ENCODE results near the gene DNAJC9. TPM values are rescaled to one million over a fixed set of nuclear protein-coding genes. Genes with fewer than 3 reads are reported as not detected.

DNAJC9 gene
- total RNA-seq, 1 experiment from 2014 or later, result 50.3 TPM

DNA sequence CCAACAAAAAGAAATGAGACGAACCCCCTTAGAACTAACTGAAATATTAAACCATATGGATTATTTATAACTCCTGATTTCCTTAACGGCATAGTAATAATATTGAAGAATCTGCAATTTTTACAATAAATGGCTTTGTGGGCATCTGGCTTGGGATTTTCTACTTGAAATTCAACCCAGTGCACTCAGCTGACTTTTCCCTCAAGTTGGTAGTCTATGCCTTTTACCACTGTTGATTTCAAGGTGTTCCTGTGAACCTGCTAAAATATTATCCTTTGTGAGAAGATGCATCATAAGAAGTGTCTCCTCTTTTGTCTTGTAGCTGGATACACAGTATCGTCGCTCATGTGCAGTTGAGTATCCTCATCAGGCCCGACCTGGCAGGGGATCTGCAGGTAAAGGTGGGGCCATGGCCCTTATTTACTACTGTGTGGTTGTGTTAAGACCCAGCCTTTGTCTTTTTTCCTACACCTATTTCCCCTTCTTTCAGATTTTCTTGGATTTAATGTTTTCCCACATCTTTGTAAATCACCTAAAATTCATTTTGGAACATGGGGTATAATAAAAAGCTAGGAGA, 8.0 kb downstream of the DNAJC9 start:
- no peak for DNase-seq (ENCODE audit: low read depth)

DNA sequence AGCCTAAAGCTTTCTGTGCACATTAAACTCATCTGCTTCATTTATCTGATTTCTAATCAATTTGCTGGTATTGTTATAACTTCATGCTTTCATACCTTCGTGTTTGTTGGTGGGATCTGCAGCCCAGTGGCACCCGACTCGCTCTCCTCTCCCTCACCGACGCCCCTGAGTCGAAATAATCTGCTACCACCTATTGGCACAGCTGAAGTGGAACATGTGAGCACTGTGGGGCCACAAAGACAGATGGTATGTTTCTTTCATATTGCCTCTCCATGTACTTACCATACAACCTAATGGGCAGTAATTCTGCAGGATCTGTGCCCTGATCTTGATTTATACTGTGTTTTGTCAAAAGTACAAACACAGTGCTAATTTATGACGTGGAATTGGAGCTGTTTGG, 12.4 kb downstream of the DNAJC9 start:
- DNase-seq (ENCODE audit: low read depth), result no peak

DNA sequence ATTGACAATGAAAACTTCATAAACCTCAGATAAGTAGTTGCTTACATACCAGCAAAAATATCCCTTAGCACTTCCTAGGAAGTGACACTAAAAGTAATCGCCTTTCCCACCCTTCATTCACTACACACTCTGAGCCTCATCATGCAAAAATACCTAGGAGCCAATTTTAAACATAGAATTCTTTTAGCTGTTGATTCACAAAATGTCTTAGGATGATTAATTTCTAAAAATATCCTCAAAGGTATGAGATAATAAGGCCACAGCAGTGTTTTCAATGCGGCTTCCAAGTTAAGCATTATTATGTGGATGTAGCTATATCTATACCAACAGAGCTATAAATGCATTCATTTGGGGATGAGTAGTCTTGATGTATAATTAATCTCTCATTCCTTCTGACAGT, 13.2 kb downstream of the DNAJC9 start:
- no peak for DNase-seq (ENCODE audit: low read depth)

DNA sequence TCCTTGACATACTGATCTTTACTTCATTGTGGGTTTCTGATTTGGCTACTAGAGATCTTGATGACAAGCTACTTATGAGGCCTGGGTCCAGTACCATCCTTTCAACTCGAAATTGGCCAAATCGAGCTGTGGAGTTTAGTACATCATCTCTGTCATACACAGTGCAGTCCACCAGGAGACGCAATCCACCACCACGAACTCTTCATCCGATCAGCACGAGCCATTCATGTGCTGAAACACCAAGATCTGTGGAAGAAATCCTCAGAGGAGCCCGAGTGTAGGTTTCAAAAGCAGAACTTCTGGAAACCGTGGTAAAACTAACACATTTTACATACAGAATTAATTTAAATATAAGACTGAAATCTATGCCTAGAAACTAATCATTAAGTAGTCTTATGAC, 14.2 kb downstream of the DNAJC9 start:
- DNase-seq (ENCODE audit: low read depth), result no peak

DNA sequence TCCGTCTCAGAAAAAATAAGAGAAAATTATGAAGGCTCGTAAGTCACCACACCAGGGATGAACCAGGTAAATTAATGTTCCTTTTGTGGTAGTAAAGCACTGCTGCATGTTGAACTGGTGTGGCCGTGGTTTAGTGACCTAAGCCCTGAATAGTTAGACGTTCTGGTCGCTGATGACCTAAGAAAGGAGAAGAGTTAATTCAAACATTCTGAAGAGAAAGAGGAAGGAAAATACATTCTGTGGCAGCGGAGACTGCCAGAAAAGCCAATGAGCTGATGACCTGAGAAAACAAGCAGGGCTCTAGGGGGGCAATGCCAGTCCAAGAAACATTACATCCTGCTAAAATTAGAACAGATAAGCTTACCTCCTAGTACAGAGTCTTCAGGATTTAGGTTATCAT, 17.5 kb downstream of the DNAJC9 start:
- no peak for DNase-seq (ENCODE audit: low read depth)

DNA sequence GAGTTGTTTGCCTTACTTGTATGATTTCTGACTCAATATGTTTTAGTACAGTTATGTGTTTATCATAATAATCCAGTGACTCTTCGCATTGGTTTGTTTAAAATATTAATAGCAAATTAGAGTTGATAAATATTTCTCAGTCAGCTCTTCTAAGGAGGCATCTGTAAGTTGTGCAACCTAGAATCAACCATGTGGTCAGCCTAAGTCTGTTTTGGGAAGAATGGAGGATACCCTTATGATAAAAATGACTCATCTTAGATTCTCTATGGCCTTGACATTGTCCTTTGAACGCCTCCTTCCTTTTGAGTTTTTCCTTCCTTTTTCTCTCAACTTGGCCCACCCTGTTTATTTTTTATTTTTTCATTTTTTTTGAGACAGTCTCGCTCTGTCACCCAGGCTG, 18.8 kb downstream of the DNAJC9 start:
- no peak for DNase-seq (ENCODE audit: low read depth)

DNA sequence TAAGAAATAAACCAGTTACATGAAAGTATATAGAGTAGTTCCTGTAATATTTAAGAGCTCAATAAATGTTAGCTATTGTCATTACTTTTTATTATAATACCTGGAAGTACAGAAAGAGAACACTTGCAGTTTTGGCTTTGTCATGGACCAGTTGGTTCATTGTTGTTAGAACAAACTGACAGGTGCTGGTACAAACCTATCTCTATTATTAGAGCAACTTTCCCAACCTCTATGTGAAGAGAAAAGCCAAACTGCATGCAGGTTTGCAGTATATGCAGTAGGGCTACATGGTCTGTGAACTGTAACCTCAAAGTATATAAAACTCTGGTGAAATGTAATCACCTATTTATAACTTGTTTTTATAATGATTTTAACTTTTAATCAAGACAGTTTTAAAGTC, 20.4 kb downstream of the DNAJC9 start:
- no peak for DNase-seq (ENCODE audit: low read depth)

DNA sequence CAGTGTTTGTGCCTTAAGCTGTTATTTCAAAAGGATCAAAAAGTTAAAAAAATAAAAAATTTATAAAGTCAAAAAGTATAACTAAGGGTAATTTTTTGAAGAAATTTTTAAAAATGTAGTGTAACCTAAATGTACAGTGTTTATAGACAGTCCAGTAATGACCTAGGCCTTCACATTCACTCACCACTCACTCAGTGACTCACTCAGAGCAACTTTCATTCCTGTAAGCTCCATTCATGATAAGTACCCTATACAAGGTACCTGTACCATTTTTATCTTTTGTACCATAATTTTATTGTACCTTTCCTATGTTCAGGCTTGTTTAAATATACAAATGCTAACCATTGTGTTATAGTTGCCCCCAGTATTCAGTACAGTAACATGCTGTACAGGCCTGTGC, 21.5 kb downstream of the DNAJC9 start:
- no peak for DNase-seq (ENCODE audit: low read depth)

DNA sequence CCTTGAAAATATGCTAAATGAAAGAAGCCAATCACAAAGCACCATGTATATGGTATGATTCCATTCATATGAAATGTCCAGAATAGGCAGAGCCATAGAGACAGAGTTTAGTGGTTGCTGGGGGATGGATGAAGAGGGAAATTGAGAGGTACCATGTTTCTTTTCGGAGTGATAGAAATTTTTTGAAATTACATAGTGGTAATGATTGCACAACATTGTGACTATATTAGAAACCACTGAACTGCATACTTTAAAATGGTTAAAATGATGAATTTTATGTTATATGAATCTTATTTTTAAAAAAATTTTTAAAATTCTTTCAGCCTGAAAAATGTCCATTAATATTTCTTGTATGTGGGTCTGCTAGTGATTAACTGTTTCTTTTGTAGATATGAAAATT, 26.1 kb downstream of the DNAJC9 start:
- DNase-seq (ENCODE audit: low read depth), result no peak

DNA sequence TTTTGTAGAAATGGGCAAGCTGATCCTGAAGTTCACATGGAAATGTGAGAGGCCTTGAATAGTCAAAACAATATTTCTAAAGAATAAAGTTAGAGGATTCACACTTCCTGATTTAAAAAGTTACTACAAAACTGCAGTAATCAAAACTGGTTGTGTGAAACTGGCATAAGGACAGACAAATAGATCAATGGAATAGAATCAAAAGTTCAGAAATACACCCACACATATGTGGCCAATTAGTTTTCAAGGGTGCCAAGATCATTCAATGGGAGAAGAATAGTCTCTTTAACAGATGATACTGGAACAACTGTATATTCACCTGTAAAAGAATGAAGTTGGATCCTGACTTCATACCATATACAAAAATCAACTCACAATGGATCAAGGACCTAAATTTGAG, 27.7 kb downstream of the DNAJC9 start:
- no peak for DNase-seq (ENCODE audit: low read depth)

DNA sequence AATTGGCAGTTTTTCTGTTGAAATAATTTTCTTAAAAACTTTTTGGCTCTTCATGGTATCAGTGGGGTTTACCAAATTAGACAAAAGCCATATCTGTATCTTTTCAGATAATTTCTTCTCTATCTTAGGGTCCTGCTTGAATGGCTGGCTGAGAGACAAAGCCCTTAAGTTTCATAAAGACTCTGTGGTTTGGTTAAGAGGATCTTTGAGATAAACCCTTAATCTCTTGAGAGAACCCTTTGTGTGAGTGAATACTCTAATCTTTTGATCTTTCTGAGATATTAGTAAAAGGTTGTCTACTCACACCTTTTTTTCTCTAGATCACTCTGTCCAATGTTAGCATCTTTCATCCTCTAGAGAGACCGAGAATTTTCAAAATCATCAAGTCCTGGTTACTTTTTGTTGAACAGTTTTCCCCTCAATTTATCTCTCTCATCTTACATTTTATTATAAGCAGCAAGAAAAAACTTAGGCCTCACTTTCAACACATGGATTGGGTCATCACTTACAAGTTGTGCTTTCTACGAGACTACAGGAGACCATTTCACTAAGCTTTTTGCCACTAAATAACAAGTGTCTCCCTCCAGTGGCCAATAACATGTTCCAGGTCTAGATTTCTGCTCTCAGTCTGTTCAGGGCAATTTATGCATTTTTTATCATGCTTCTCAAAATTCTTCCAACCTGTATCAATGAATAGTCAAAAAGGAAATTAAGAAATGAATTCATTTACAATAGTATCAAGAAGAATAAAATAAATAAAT, 28.4 kb downstream of the DNAJC9 start:
- DNase-seq (ENCODE audit: low read depth), result no peak

DNA sequence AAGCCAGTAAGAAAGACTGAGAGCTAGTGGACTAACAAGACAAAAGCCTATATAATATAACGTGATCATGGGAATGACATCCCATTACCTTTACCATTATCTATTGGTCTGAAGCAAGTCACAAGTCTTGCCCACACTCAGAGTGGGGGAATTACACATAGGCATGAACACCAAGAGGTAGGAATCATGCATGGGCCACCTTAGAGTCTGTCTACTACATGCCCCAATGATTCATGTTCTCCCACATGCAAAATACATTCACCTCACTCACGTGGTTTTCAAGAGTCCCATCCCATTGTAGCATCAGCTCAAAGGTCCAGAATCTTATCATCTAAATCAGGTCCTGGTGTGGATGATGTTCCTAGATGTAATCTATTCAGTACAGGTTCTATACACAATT, 29.4 kb downstream of the DNAJC9 start:
- DNase-seq (ENCODE audit: low read depth), result no peak

DNA sequence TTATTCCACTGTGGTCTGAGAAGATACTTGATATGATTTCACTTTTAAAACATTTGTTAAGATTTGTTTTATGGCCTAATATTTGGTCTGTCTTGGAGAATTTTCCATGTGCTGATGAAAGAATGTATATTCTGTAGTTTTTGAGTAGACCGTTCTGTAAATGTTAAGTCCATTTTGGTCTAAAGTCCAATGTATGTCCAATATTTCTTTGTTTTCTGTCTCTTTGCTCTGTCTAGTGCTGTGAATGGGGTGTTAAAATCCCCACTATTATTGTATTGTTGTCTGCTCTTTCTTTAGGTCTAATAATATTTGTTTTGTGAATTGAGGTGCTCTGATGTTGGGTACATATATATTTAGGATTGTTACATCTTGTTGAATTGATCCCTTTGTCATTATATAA, 31.3 kb downstream of the DNAJC9 start:
- no peak for DNase-seq (ENCODE audit: low read depth)

DNA sequence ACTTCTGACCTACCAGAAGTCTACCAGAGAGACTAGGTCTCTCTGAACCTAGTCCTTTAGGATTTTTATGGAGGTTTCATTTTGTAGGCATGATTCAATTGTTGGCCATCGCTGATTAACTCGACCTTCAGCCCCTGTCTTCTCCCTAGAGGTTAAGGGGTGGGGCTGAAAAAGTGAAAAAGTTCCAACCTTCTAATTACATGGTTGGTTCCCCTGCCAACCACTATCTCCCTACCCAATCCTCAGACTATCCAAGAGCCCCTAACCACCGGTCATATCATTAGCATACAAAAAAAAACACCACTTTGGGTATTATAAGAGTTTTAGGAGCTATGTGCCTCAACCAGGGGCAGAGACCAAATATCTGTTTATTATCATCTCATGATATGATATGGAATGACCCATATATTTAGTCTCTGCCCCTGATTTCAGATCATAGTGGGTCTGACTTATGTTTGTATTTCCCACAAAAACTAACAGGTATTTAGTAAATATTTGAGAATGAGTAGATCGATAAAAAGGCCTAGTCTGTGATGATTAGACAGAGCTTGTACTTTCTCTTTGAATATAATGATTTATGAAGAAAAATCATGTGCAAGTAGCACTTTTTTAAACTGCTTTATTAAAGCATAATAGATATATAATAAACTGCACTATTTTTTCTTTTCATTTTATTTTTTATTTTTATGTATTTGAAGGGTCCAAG, 35.8 kb downstream of the DNAJC9 start:
- no peak for DNase-seq (ENCODE audit: low read depth)

DNA sequence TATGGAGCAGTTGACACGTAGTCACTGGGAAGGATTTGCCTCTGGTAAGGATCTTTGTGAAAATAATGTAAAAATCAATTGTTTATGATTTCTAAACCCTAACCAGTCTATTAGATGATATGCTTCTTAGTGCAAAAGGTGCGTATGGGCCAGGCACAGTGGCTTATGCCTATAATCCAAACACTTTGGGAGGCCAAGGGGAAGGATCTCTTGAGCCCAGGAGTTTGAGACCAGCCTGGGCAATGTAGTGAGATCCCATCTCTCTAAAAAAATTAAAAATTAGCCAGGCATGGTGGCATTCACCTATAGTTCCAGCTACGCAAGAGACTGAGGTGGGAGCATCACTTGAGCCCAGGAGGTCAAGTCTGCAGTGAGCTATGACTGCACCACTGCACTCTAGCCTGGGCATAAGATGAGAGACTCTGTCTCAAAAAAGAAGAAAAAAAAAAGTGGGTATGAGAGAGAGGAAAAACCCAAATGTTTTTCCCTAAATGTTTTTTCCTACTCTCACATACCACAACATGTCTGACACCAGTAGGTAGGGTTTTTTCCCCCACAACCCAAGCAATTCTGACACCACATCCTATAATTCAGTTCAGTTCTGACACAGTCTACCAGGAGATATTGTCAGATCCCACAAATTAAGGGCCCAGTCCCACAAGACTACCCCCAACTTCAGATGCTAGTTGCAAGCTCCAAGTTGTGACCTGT, 36.5 kb downstream of the DNAJC9 start:
- DNase-seq (ENCODE audit: low read depth), result no peak

DNA sequence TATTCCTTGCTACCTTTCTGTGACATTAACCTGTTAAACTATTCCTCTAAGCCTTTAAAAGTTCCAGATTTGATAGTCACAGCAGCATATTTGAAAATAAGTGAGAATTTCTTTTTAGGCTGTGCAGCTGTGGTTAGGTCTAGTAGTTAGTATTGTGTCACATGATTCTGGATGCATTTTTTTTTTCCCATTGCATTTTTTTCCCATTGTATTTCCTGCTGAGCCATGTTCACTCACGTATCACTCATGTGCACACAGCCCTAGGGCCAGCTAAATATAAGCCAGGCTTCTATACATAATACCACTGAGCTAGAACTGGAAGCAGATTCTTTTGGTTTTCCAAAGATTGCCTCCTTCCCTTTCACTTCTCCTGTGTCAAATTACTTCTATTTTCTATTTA, 37.4 kb downstream of the DNAJC9 start:
- DNase-seq (ENCODE audit: low read depth), result no peak

DNA sequence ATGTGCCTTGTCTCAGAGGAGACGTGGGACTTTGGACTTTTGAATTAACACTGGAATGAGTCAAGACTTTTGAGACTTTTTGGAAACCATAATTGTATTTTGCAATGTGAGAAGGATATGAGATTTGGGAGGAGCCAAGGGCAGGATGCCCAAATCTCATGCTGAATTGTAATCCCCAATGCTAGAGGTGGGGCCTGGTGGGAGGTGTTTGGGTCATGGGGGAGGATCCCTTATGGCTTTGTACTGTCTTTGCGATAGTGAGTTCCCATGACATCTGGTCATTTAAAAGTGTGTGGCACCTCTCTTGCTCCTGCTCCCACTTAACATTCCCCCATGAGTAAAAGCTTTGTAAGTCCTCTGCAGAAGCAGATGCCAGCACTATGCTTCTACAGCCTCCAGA, 39.2 kb downstream of the DNAJC9 start:
- no peak for DNase-seq (ENCODE audit: low read depth)

DNA sequence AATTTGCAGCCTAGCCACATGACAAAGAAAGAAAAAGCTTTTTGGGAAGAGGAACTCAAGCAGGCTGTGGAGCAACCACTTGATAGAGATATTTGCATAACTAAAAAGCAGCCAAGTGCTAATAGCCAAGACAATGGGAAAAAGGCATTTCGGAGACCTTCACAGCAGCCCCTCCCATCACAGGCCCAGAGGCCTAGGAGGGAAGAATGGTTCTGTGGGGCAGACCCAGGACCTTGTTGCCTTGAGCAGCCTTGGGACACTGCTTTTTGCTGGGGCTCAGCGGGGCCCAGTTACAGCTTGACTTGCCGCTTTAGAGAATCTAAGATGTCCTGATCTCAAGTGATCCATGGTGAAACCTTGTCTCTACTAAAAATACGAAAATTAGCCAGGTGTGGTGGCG, 40.7 kb downstream of the DNAJC9 start:
- no peak for DNase-seq (ENCODE audit: low read depth)

DNA sequence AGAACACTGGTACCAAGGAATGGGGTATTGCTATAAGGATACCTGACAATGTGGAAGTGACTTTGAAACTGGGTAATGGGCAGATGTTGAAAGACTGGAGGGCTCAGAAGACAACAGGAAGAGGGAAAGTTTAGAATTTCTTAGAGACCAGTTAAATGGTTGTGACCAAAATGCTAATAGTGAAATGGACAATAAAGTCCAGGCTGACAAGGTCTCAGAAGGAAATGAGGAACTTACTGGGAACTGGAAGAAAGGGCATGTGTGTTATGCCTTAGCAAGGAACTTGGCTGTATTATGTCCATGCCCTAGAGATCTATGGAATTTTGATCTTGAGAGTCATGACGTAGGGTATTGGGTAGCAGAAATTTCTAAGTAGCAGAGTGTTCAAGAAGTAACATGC, 41.2 kb downstream of the DNAJC9 start:
- DNase-seq (ENCODE audit: low read depth), result no peak

DNA sequence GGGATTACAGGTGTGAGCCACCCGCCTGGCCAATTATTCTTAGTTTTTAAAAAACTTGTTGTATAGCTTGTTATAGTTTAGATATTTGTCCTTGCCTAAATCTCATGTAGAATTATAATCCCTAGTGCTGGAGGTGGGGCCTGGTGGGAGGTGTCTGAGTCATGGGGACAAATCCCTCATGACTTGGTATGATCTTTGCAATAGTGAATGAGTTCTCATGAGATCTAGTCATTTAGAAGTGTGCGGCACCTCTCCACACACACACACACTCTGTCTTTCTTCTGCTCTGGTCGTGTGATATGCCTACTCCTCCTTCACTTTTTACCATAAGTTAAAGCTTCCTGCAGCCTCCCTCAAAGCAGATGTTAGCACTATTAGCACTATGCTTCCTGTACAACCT, 42.0 kb downstream of the DNAJC9 start:
- DNase-seq (ENCODE audit: low read depth), result no peak

Data from Daoy (cell line).